HG02610 (cell line): ENCODE data around the gene MAP4K1.

ENCODE experiments used
- ATAC-seq: cut with Tn5 transposase; IDR thresholded peaks from one replicate; pipeline ENCODE4 v1.9.1; 2021; ENCODE audit warnings: mild to moderate bottlenecking, moderate library complexity; ENCODE audit not compliant: unreplicated experiment

Gene MAP4K1

DNA sequence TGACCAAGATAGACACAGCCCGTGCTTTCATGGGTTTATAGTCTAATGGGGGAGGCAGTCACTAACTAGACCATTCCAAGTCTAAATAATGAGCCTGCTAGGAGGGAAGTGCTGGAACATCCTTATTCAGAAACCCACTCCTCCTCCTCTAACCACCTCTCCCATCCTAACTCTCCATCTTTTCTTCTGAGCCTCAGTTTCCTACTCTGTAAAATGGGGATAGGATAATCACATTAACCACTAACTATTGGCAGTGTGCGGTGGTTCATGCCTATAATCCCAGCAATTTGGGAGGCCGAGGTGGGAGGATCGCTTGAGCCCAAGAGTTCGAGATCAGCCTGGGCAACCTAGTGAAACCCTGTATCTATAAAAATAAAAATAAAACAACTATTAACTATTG lies 68.7 kb downstream of the MAP4K1 start:
- no peak for ATAC-seq

DNA sequence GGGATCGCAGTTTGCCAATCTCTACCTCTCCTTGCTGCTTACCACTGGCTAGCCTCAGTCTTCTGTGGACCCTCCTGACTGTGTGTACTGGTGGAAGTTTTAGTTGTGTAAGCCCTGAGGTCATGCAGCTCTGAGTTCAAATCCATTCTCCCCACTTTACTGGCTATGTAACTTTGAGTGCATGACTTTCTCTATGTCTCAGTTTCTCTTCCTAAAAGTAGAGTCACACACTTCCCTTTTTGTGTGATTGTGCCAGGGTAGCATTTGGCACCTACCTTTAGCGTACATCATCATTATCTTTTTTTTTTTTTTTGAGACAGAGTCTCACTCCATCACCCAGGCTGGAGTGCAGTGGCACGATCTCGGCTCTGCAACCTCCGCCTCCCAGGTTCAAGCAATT lies 70.3 kb downstream of the MAP4K1 start:
- no peak for ATAC-seq

DNA sequence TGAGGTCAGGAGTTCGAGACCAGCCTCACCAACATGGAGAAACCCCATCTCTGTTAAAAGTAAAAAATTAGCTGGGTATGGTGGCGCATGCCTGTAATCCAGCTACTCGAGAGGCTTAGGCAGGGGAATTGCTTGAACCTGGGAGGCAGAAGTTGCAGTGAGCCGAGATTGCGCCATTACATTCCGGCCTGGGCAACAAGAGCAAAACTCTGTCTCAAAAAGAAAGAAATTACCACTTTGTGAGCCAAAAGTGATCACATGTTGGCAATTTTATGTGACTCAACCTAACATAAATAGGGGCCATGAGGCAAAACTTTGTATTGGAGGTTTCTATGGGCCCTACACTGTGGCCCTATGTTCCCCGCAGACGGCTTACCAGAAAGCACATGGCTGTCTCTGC lies 72.2 kb downstream of the MAP4K1 start:
- no peak for ATAC-seq

DNA sequence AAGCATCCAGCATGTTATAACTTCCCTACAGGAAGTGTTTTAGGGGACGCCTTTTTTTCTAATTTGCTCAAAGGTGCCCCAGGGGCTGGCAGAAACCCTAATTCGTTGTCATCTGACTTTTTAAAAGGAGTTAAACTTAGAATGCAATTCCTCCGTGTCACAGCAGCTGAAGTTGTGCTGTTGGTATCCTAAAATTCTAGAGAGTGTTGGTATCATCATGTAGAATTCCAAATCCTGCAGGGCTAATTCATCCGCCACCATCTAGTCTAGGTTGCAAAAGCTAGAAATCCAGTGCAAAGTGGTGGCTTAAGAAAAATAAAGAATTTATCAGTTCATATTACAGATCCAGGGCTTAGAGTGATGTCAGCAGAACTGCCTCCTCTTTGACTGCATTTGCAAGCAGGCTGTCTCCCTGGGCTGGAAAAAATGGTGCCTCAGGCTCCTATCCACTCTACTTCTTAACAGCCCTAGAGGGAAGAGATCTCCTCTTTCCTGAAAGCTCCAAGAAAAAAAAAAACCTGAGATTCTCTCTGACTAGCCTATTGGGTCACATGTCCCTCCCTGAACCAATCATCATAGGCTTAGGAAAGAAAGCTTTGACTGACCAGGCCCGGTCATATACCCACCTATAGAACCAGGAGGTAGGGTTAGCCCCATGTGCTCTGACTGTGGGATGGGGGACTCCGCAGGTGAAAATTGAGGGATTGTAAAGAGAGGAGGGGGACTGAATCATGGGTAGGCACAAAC lies 73.0 kb downstream of the MAP4K1 start:
- ATAC-seq: no peak

DNA sequence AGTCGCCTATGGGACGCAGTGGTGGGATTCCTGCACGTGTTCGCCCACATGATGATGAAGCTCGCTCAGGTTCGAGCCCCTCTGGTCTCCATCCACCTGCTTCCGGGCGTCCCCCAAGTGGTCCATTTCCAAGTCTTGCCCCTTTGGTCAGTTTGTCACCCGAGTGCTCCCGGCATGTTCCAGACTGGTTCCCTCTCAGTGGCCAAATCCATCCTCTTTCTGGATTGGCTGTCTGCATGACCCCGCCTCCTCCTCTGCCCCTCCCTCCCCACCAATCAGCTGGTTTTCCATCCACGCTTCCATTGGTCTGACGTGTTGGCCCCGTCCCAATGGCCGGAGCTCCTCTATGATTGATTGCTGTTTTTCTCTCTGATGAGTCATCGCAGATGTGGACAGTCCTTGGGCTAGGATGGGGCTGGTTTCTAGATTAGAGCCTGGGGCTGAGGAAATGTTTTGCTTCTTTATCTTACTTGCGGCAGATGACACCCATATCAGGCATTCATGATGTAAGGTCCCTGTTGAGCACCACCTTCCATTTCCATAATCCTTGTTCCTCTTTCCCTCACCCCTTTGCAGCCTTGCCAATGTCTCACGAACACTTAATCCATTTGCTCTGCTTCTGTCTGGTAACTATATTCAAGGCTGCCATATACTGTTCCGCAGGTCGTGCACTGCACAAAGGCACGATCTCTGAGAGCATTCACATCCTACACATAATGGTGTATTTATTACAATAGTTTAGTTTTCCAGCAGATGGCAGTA lies 73.8 kb downstream of the MAP4K1 start:
- ATAC-seq: peak; percentile 62

DNA sequence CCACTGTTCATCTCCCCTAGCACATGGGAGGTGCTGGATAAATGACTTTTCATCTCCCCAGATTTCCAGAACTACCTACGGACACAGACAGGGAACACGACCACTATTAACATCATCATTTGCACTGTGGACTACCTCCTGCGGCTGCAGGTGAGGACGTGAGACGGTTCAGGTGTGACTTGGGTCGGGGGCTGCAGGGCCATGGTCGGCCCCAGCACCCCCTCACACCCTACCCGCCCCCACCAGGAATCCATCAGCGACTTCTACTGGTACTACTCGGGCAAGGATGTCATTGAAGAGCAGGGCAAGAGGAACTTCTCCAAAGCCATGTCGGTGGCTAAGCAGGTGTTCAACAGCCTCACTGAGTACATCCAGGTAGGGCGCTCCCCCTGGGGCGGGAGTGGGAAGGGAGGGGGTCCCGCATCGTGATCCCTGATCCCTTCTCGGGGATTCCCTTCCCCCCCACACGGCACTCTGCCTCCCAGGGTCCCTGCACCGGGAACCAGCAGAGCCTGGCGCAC lies 74.4 kb downstream of the MAP4K1 start:
- ATAC-seq: no peak

DNA sequence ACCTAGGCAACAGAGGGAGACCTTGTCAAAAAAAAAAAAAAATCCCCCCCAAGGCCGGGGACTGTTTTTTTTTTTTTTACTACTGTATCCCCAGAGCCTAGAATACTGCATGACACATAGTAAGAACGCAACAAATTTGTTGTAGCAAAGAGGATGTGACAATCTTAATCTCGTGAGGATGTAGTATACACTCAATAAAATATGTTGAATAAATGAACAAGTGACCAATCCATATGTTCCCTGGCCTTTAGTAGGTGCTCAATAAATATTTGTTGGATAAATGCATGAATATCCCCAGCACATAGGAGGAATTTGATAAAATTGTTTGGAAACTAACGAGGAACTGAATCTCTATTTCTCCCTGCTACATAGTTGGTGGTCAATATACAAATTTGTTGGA lies 75.7 kb downstream of the MAP4K1 start:
- no peak for ATAC-seq

DNA sequence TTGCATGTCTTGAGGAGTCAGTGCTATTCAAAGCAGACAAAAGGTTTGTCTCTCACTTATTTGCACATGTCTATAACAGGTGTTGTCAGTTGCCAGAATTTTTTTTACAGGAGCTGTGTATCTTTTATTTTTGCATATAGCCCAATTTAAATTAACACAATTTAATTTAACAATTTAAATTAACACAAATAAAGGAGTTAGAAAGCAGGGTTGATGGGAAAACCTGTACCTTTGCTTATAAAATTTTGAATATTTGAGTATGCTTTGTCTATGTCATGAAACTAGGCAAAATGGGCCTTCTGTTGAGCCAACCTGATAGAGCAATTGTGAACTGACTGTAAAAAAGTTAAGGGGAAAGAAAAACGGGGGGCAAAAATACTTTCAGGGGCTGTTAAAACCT lies 78.0 kb downstream of the MAP4K1 start:
- no peak for ATAC-seq

DNA sequence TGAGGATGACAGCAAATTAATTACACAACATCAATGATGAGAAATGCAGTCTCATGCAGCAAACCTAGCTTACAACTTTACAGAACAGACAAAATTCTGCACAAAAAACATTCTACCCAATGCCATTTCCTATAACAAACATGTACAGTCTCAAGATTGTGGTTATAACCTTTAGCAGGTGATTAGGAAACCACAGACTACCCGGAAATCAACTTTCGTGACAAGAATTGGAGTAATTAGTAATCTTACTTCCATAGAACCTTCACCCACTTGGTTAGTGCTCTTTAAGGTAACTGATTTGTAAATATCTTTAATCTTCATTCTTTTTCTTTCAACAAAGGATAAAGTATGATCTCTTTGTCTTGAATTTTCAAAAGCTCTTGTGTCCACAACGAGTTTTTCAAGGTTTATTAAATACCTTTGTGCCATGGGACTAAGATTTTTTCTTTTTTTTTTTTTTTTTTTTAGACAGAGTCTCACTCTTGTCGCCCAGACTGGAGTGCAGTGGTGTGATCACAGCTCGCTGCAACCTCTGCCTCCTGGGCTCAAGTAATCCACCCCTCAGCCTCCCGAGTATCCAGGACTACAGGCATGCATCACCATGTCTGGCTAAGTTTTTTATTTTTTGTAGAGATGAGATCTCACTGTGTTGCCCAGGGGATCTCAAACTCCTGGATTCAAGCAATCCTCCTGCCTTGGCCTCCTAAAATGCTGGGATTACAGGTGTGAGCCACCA lies 78.8 kb downstream of the MAP4K1 start:
- ATAC-seq: no peak

DNA sequence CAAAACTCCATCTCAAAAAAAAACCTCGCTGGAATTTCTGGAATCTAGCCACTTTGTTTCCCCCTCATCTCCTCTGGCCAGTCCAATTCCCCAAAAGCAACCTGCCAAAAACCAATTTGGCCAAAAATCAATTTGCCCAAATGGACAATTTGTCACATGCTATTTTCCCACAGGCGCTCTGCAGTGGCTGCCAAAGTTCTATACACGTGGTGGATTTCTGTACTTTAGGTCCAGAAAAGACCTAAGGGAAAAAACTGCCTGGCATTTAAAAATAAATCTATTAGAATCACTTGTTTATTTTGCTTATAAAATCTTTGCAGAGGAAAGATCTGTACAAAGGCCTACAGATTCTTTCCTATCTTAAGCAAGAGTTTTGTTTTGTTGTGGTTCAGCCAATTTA lies 79.4 kb downstream of the MAP4K1 start:
- ATAC-seq: no peak
